HEK293 (cell line): ENCODE measurements around the gene NPIPB2.

Experiments
- CTCF ChIA-PET: fragments of 350-600 bp; formaldehyde crosslinking; extraction: SDS; loops from one replicate; lab custom pipeline; 2021; ENCODE audit warnings: antibody characterized with exemption; lab: Yijun Ruan, JAX
- POLR2A ChIA-PET: fragments of 300-600 bp; formaldehyde crosslinking; extraction: SDS; loops from one replicate; lab custom pipeline; 2020; ENCODE audit warnings: antibody characterized with exemption, inconsistent platforms; lab: Yijun Ruan, JAX
- H3K27ac ChIP-seq: fragments of 200-500 bp; sonication (Bioruptor generic); 2 replicates; pipeline ENCODE4 v1.5.1; 2014; ENCODE audit warnings: low read depth, low read length, control low read depth, inconsistent platforms; ENCODE audit errors: extremely low read depth
- H3K36me3 ChIP-seq, 2 experiments: fragments of 200-500 bp in 1 of 2; sonication (Bioruptor generic) in 1 of 2; 1 replicate in 1 of 2; 2 replicates in 1 of 2; pipeline ENCODE4 v1.5.1; 2014 to 2017; ENCODE audit warnings: inconsistent platforms in 2 of 2, low read length in 2 of 2; ENCODE audit not compliant: control insufficient read depth in 2 of 2, insufficient read depth in 1 of 2
- H3K4me1 ChIP-seq: fragments of 200-500 bp; sonication (Bioruptor generic); 2 replicates; pipeline ENCODE4 v1.5.1; 2014; ENCODE audit warnings: mild to moderate bottlenecking, low read length, inconsistent platforms; ENCODE audit not compliant: control insufficient read depth, insufficient read depth
- H3K4me3 ChIP-seq: 2 replicates; pipeline ENCODE4 v1.5.1; 2011; ENCODE audit warnings: low read depth, mild to moderate bottlenecking, control low read depth, low read length, moderate library complexity
- H3K9me3 ChIP-seq: fragments of 200-500 bp; sonication (Bioruptor generic); 2 replicates; pipeline ENCODE4 v1.5.1; 2014; ENCODE audit warnings: low read depth, low read length, inconsistent platforms; ENCODE audit not compliant: control insufficient read depth, insufficient read depth
- BCL11A ChIP-seq: fragments of 450-650 bp; formaldehyde crosslinking; IDR thresholded peaks from 2 replicates; pipeline ENCODE4 v1.5.1; 2016; ENCODE audit warnings: low read depth, missing biosample characterization, missing genetic modification characterization
- GLI2 ChIP-seq: fragments of 450-650 bp; formaldehyde crosslinking; IDR thresholded peaks from 2 replicates; pipeline ENCODE4; 2017; ENCODE audit warnings: missing biosample characterization, missing genetic modification characterization, low read depth, borderline replicate concordance
- GLIS2 ChIP-seq: fragments of 450-650 bp; formaldehyde crosslinking; IDR thresholded peaks from 2 replicates; pipeline ENCODE4 v1.5.1; 2016; ENCODE audit warnings: missing biosample characterization, missing genetic modification characterization
- HOXA7 ChIP-seq: sonication (generic); formaldehyde crosslinking; IDR thresholded peaks from 2 replicates; pipeline ENCODE4 v1.8.1; 2022; ENCODE audit warnings: missing genetic modification reagents, borderline replicate concordance
- IKZF3 ChIP-seq: fragments of 450-650 bp; IDR thresholded peaks from 2 replicates; pipeline ENCODE4 v1.5.0; 2018; ENCODE audit warnings: missing biosample characterization, mild to moderate bottlenecking, missing genetic modification characterization, moderate library complexity
- INSM2 ChIP-seq: fragments of 450-650 bp; formaldehyde crosslinking; IDR thresholded peaks from 2 replicates; pipeline ENCODE4 v1.5.1; 2016; ENCODE audit warnings: missing biosample characterization, missing genetic modification characterization
- KLF7 ChIP-seq: fragments of 450-650 bp; formaldehyde crosslinking; IDR thresholded peaks from 2 replicates; pipeline ENCODE4 v1.5.1; 2016; ENCODE audit warnings: missing biosample characterization, missing genetic modification characterization, borderline replicate concordance
- MZF1 ChIP-seq: fragments of 450-650 bp; formaldehyde crosslinking; IDR thresholded peaks from 2 replicates; pipeline ENCODE4 v1.5.1; 2017; ENCODE audit warnings: missing biosample characterization, missing genetic modification characterization, borderline replicate concordance
- SCRT2 ChIP-seq: fragments of 450-650 bp; formaldehyde crosslinking; IDR thresholded peaks from 2 replicates; pipeline ENCODE4 v1.5.1; 2016; ENCODE audit warnings: missing biosample characterization, missing genetic modification characterization
- ZBTB8A ChIP-seq: fragments of 450-650 bp; formaldehyde crosslinking; IDR thresholded peaks from 2 replicates; pipeline ENCODE4 v1.5.1; 2016; ENCODE audit warnings: missing biosample characterization, missing genetic modification characterization
- ZNF335 ChIP-seq: fragments of 450-650 bp; formaldehyde crosslinking; conservative IDR thresholded peaks from 2 replicates; pipeline ENCODE4 v1.5.1; 2016; ENCODE audit warnings: missing biosample characterization, missing genetic modification characterization
- ZNF530 ChIP-seq: fragments of 450-650 bp; formaldehyde crosslinking; IDR thresholded peaks from 2 replicates; pipeline ENCODE4 v1.5.1; 2016; ENCODE audit warnings: low read depth, missing biosample characterization, missing genetic modification characterization
- ZNF768 ChIP-seq: fragments of 450-650 bp; formaldehyde crosslinking; IDR thresholded peaks from 2 replicates; pipeline ENCODE4 v1.5.1; 2018; ENCODE audit warnings: missing biosample characterization, mild to moderate bottlenecking, missing genetic modification characterization
- ZNF777 ChIP-seq: fragments of 450-650 bp; formaldehyde crosslinking; IDR thresholded peaks from 2 replicates; pipeline ENCODE4 v1.5.1; 2017; ENCODE audit warnings: missing biosample characterization, missing genetic modification characterization, borderline replicate concordance
- TF ChIP-seq, protein P1 (sequence below): fragments of 450-650 bp; formaldehyde crosslinking; IDR thresholded peaks from 2 replicates; pipeline ENCODE4 v1.5.1; 2016; ENCODE audit warnings: missing biosample characterization, missing genetic modification characterization
- TF ChIP-seq, protein P2 (sequence below): fragments of 450-650 bp; formaldehyde crosslinking; IDR thresholded peaks from 2 replicates; pipeline ENCODE4 v1.5.1; 2016; ENCODE audit warnings: missing biosample characterization, missing genetic modification characterization
- TF ChIP-seq, protein P3 (sequence below): fragments of 450-650 bp; formaldehyde crosslinking; IDR thresholded peaks from 2 replicates; pipeline ENCODE4 v1.5.1; 2016; ENCODE audit warnings: missing biosample characterization, missing genetic modification characterization
- TF ChIP-seq, protein P4 (sequence below): fragments of 450-650 bp; formaldehyde crosslinking; IDR thresholded peaks from 2 replicates; pipeline ENCODE4 v1.5.1; 2016; ENCODE audit warnings: missing biosample characterization, missing genetic modification characterization

Gene NPIPB2

GRCh38 chr16:11976850-11977375, 35.1 kb upstream of the NPIPB2 start:
- peak overlapping the region; percentile 94 for H3K4me3 ChIP-seq
- no peak for TF ChIP-seq GLI2 (tag by site-specific recombination)
- no peak for TF ChIP-seq ZBTB8A (tag by site-specific recombination)
- TF ChIP-seq ZNF768 (tag by site-specific recombination) = no peak
- no peak for TF ChIP-seq HOXA7 (CRISPR knock-in tag)
- TF ChIP-seq, protein P1, sequence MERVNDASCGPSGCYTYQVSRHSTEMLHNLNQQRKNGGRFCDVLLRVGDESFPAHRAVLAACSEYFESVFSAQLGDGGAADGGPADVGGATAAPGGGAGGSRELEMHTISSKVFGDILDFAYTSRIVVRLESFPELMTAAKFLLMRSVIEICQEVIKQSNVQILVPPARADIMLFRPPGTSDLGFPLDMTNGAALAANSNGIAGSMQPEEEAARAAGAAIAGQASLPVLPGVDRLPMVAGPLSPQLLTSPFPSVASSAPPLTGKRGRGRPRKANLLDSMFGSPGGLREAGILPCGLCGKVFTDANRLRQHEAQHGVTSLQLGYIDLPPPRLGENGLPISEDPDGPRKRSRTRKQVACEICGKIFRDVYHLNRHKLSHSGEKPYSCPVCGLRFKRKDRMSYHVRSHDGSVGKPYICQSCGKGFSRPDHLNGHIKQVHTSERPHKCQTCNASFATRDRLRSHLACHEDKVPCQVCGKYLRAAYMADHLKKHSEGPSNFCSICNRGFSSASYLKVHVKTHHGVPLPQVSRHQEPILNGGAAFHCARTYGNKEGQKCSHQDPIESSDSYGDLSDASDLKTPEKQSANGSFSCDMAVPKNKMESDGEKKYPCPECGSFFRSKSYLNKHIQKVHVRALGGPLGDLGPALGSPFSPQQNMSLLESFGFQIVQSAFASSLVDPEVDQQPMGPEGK (tag by site-specific recombination) = 0 out of 2 replicates have a peak, but pooled peaks have one; percentile 37
- TF ChIP-seq KLF7 (tag by site-specific recombination) = no peak
- TF ChIP-seq, protein P2, sequence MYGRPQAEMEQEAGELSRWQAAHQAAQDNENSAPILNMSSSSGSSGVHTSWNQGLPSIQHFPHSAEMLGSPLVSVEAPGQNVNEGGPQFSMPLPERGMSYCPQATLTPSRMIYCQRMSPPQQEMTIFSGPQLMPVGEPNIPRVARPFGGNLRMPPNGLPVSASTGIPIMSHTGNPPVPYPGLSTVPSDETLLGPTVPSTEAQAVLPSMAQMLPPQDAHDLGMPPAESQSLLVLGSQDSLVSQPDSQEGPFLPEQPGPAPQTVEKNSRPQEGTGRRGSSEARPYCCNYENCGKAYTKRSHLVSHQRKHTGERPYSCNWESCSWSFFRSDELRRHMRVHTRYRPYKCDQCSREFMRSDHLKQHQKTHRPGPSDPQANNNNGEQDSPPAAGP (tag by site-specific recombination) = no peak
- no peak for TF ChIP-seq ZNF530 (tag by site-specific recombination)
- no peak for TF ChIP-seq IKZF3 (tag by site-specific recombination)
- peak; percentile 77 for TF ChIP-seq GLIS2 (tag by site-specific recombination)
- TF ChIP-seq, protein P3, sequence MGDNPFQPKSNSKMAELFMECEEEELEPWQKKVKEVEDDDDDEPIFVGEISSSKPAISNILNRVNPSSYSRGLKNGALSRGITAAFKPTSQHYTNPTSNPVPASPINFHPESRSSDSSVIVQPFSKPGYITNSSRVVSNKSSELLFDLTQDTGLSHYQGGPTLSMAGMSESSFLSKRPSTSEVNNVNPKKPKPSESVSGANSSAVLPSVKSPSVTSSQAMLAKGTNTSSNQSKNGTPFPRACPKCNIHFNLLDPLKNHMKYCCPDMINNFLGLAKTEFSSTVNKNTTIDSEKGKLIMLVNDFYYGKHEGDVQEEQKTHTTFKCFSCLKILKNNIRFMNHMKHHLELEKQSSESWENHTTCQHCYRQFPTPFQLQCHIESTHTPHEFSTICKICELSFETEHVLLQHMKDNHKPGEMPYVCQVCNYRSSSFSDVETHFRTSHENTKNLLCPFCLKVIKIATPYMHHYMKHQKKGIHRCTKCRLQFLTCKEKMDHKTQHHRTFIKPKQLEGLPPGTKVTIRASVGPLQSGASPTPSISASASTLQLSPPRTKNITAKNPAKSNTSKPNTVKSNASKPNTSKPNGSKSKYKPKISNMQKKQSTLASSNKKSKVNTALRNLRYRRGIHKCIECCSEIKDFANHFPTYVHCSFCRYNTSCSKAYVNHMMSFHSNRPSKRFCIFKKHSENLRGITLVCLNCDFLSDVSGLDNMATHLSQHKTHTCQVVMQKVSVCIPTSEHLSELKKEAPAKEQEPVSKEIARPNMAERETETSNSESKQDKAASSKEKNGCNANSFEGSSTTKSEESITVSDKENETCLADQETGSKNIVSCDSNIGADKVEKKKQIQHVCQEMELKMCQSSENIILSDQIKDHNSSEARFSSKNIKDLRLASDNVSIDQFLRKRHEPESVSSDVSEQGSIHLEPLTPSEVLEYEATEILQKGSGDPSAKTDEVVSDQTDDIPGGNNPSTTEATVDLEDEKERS (tag by site-specific recombination) = no peak
- TF ChIP-seq MZF1 (tag by site-specific recombination) = 0 out of 2 replicates have a peak, but pooled peaks have one; percentile 9
- ChIA-PET POLR2A (interaction anchor here (0.7 to 2.0 kb wide), 16 partner anchors 9 to 234 kb away, joined by 3 to 10 read pairs (median 4); partner anchors contain the start of genes GSPT1 and TXNDC11), CTCF (interaction anchor here (0.5 to 2.3 kb wide), 6 partner anchors 9 to 606 kb away, joined by 3 to 20 read pairs (median 3); no protein-coding TSS in a partner anchor)
- peaks cover 0 to 4% of the 10 kb centered on the region in 2 experiments; a peak in 2 of 3 replicates for H3K36me3 ChIP-seq
- no peaks in the 10 kb centered on the region for H3K9me3 ChIP-seq
- H3K27ac ChIP-seq = peak overlapping the region; percentile 25; the same call in 1 of the 2 replicates
- H3K4me1 ChIP-seq = peaks cover 6% of the 10 kb centered on the region; the same call in 1 of the 2 replicates

DNA sequence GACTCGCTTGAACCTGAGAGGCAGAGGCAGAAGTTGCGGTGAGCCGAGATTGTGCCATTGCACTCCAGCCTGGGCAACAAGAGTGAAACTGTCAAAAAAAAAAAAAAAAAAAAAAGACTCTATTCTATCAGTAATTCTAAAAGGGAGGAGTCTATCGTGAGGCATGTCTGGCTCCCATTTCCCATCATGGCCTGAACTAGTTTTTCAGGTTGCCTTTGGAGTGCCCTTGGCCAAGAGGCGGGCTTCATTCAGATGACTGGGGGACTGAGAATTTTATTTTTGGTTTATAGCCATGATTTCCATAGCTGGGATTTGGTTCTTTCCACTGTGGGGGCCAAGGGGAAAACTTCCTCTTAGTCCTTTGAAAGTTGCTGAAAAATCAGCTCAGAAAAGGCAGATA, 31.2 kb upstream of the NPIPB2 start:
- CTCF ChIA-PET = interaction anchor here (0.7 to 2.1 kb wide), 3 partner anchors 81 to 382 kb away, joined by 5 to 10 read pairs (median 7); no protein-coding TSS in a partner anchor
- H3K9me3 ChIP-seq = no peaks in the 10 kb centered on the region
- POLR2A ChIA-PET = interaction anchor here (0.6 to 0.7 kb wide), 2 partner anchors 14 to 62 kb away, joined by 3 to 4 read pairs; no protein-coding TSS in a partner anchor
- no peak overlapping the region for H3K27ac ChIP-seq
- H3K4me1 ChIP-seq = peaks cover 6% of the 10 kb centered on the region; the same call in 1 of the 2 replicates
- peaks cover 0 to 4% of the 10 kb centered on the region in 2 experiments; a peak in 2 of 3 replicates for H3K36me3 ChIP-seq
- H3K4me3 ChIP-seq = no peak overlapping the region
- TF ChIP-seq BCL11A = no peak
- TF ChIP-seq, protein P1 (tag by site-specific recombination) = no peak
- no peak for TF ChIP-seq SCRT2 (tag by site-specific recombination)
- TF ChIP-seq ZNF777 (tag by site-specific recombination) = no peak
- no peak for TF ChIP-seq INSM2 (tag by site-specific recombination)
- TF ChIP-seq, protein P4, sequence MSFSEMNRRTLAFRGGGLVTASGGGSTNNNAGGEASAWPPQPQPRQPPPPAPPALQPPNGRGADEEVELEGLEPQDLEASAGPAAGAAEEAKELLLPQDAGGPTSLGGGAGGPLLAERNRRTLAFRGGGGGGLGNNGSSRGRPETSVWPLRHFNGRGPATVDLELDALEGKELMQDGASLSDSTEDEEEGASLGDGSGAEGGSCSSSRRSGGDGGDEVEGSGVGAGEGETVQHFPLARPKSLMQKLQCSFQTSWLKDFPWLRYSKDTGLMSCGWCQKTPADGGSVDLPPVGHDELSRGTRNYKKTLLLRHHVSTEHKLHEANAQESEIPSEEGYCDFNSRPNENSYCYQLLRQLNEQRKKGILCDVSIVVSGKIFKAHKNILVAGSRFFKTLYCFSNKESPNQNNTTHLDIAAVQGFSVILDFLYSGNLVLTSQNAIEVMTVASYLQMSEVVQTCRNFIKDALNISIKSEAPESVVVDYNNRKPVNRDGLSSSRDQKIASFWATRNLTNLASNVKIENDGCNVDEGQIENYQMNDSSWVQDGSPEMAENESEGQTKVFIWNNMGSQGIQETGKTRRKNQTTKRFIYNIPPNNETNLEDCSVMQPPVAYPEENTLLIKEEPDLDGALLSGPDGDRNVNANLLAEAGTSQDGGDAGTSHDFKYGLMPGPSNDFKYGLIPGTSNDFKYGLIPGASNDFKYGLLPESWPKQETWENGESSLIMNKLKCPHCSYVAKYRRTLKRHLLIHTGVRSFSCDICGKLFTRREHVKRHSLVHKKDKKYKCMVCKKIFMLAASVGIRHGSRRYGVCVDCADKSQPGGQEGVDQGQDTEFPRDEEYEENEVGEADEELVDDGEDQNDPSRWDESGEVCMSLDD (tag by site-specific recombination) = no peak
- no peak for TF ChIP-seq ZNF335
